HL-60 (cell line): ENCODE results near the gene SH2D3A.

ENCODE experiments used
- DNase-seq, 2 experiments: peaks; one replicate each; pipeline ENCODE4 v3.0.0-alpha.2; 2010 to 2020; ENCODE audit warnings: low read depth in 1 of 2, low spot score in 1 of 2
- H3K27ac ChIP-seq: fragments of 250-450 bp; sonication (Bioruptor Pico); replicated peaks from 2 replicates; pipeline ENCODE4 v1.5.1; 2020; ENCODE audit warnings: mild to moderate bottlenecking, moderate library complexity
- H3K27me3 ChIP-seq: fragments of 250-450 bp; sonication (Bioruptor Pico); 2 replicates; pipeline ENCODE4 v1.5.1; 2021; ENCODE audit warnings: mild to moderate bottlenecking, moderate library complexity; ENCODE audit not compliant: insufficient read depth, poor library complexity, severe bottlenecking
- H3K4me3 ChIP-seq: replicated peaks from 2 replicates; pipeline ENCODE4 v1.5.1; 2011; ENCODE audit warnings: mild to moderate bottlenecking, control low read depth, low read length; ENCODE audit not compliant: insufficient read depth
- CTCF ChIP-seq: IDR thresholded peaks from one replicate; pipeline ENCODE4 v1.5.1; 2011; ENCODE audit warnings: low read length, control low read depth, inconsistent platforms; ENCODE audit not compliant: insufficient read depth
- GABPA ChIP-seq: IDR thresholded peaks from 2 replicates; pipeline ENCODE4 v1.6.1; 2012; ENCODE audit warnings: low read depth
- POLR2AphosphoS5 ChIP-seq: IDR thresholded peaks from 2 replicates; pipeline ENCODE4 v1.6.1; 2012; ENCODE audit warnings: low read depth
- SPI1 ChIP-seq: IDR thresholded peaks from 2 replicates; pipeline ENCODE4 v1.6.1; 2012; ENCODE audit warnings: low read depth, mild to moderate bottlenecking, borderline replicate concordance
- TF ChIP-seq, protein P1 (sequence below): IDR thresholded peaks from 2 replicates; pipeline ENCODE4 v1.6.1; 2012; ENCODE audit warnings: low read depth; ENCODE audit not compliant: insufficient replicate concordance

SH2D3A gene

GRCh38 chr19:6713773-6714692, 53.2 kb downstream of the SH2D3A start:
- Histone ChIP-seq H3K27ac (no peak overlapping the region), H3K4me3 (no peak overlapping the region), H3K27me3 (peaks cover 4% of the 10 kb centered on the region)
- TF ChIP-seq POLR2AphosphoS5 (no peak), GABPA (no peak), CTCF (no peak), SPI1 (no peak)
- TF ChIP-seq, protein P1, sequence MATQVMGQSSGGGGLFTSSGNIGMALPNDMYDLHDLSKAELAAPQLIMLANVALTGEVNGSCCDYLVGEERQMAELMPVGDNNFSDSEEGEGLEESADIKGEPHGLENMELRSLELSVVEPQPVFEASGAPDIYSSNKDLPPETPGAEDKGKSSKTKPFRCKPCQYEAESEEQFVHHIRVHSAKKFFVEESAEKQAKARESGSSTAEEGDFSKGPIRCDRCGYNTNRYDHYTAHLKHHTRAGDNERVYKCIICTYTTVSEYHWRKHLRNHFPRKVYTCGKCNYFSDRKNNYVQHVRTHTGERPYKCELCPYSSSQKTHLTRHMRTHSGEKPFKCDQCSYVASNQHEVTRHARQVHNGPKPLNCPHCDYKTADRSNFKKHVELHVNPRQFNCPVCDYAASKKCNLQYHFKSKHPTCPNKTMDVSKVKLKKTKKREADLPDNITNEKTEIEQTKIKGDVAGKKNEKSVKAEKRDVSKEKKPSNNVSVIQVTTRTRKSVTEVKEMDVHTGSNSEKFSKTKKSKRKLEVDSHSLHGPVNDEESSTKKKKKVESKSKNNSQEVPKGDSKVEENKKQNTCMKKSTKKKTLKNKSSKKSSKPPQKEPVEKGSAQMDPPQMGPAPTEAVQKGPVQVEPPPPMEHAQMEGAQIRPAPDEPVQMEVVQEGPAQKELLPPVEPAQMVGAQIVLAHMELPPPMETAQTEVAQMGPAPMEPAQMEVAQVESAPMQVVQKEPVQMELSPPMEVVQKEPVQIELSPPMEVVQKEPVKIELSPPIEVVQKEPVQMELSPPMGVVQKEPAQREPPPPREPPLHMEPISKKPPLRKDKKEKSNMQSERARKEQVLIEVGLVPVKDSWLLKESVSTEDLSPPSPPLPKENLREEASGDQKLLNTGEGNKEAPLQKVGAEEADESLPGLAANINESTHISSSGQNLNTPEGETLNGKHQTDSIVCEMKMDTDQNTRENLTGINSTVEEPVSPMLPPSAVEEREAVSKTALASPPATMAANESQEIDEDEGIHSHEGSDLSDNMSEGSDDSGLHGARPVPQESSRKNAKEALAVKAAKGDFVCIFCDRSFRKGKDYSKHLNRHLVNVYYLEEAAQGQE, result no peak
- DNase-seq, result no peak

- DNase-seq, result no peak
- TF ChIP-seq CTCF, result no peak
- Histone ChIP-seq H3K4me3 (no peak overlapping the region), H3K27ac (no peak overlapping the region), H3K27me3 (peaks cover 4% of the 10 kb centered on the region)
Measured at GRCh38 chr19:6712692-6713670, 54.3 kb downstream of the SH2D3A start.

DNA sequence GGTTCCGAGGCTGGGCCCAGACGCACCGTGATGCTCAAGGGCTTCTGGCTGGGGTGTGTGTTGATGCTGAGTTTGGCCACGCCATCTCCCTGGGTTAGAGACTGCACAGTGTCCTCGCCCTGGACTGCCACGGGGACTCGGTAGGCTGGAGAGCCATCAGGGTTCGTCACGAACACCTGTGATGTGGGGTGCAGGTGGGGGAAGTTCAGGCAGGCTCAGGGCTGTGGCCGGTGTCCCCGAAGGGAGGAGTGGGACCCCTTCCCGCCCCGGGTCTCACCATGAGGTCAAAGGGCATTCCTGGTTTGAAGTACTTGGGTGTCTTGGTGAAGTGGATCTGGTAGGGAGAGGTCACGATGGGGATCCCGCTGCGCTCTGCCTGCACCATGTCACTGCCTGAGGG, 55.0 kb downstream of the SH2D3A start:
- H3K27ac ChIP-seq, result no peak overlapping the region

More for the DNA sequence above, 55.0 kb downstream of the SH2D3A start:
- H3K4me3 ChIP-seq, result no peak overlapping the region
- TF ChIP-seq SPI1, result no peak
- TF ChIP-seq, protein P1, result no peak
- peaks cover 4% of the 10 kb centered on the region for H3K27me3 ChIP-seq
- DNase-seq, result no peak
